ENCODE results near the gene MCF2L2. TPM values are rescaled to one million over a fixed set of nuclear protein-coding genes. Genes with fewer than 3 reads are reported as not detected.

MCF2L2 gene
- total RNA-seq, 4 donors from 2014 or later: 0.16 to 0.66 (median 0.26) TPM

- no peak for TF ChIP-seq CTCF (IDR thresholded peaks at IDR 0.05; ENCODE audit: low read depth)
Observed at GRCh38 chr3:183306798-183307671, 121.4 kb downstream of the MCF2L2 start.

- TF ChIP-seq CTCF (IDR thresholded peaks at IDR 0.05; ENCODE audit: low read depth): no peak
Observed at GRCh38 chr3:183303690-183304089, 124.7 kb downstream of the MCF2L2 start.

- no peak for TF ChIP-seq CTCF (IDR thresholded peaks at IDR 0.05; ENCODE audit: low read depth)
Observed at GRCh38 chr3:183301937-183302580, 126.4 kb downstream of the MCF2L2 start.

- TF ChIP-seq CTCF (IDR thresholded peaks at IDR 0.05; ENCODE audit: low read depth): no peak
Observed at GRCh38 chr3:183300996-183301562, 127.3 kb downstream of the MCF2L2 start.

GRCh38 chr3:183299976-183300375 is 128.4 kb downstream of the MCF2L2 start:
- TF ChIP-seq CTCF (IDR thresholded peaks at IDR 0.05; ENCODE audit: low read depth): no peak

GRCh38 chr3:183298701-183299153 is 129.7 kb downstream of the MCF2L2 start:
- no peak for TF ChIP-seq CTCF (IDR thresholded peaks at IDR 0.05; ENCODE audit: low read depth)

- no peak for TF ChIP-seq CTCF (IDR thresholded peaks at IDR 0.05; ENCODE audit: low read depth)
Observed at GRCh38 chr3:183296944-183297343, 131.5 kb downstream of the MCF2L2 start.
